ENCODE measurements around the gene ADAM12. TPM values are rescaled to one million over a fixed set of nuclear protein-coding genes. Genes with fewer than 3 reads are reported as not detected.

The ADAM12 gene
- total RNA-seq, 2 experiments from 2014 or later, result 1.2 to 1.5 TPM

DNA sequence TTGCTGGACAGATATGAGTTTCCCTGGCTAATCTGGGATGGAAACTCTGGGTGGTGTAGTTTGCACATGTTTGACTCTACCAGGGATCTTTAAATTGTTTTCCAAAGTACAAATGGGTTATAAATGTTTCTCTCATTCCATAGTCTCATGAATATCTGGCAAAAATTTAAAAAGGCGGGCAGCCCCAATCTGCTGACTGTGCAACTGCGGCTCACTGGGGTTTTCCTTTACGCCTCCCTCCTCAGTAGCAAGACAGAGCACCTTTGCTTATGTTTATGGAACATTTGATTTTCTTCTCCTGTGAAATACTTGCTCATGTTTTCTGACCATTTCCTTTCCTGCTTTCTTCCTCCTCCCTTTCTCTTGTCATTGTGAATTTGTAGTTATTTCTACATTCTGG lies 105.0 kb downstream of the ADAM12 start:
- TF ChIP-seq, protein P1, sequence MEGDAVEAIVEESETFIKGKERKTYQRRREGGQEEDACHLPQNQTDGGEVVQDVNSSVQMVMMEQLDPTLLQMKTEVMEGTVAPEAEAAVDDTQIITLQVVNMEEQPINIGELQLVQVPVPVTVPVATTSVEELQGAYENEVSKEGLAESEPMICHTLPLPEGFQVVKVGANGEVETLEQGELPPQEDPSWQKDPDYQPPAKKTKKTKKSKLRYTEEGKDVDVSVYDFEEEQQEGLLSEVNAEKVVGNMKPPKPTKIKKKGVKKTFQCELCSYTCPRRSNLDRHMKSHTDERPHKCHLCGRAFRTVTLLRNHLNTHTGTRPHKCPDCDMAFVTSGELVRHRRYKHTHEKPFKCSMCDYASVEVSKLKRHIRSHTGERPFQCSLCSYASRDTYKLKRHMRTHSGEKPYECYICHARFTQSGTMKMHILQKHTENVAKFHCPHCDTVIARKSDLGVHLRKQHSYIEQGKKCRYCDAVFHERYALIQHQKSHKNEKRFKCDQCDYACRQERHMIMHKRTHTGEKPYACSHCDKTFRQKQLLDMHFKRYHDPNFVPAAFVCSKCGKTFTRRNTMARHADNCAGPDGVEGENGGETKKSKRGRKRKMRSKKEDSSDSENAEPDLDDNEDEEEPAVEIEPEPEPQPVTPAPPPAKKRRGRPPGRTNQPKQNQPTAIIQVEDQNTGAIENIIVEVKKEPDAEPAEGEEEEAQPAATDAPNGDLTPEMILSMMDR (IDR thresholded peaks at IDR 0.05), result no peak
- Histone ChIP-seq H3K27me3 (ENCODE audit: control insufficient read depth in 1 of 2, insufficient read depth in 2 of 2, low read length in 2 of 2) (no peaks in the 10 kb centered on the region), H3K27ac (ENCODE audit: low read depth in 1 of 2, low read length in 2 of 2) (no peak overlapping the region), H3K4me1 (ENCODE audit: insufficient read depth, low read length) (no peaks in the 10 kb centered on the region), H3K4me3 (ENCODE audit: low read length) (no peak overlapping the region), H3K36me3 (ENCODE audit: insufficient read depth, low read length) (no peaks in the 10 kb centered on the region), H3K9me3 (ENCODE audit: control insufficient read depth in 1 of 2, insufficient read depth in 1 of 2, low read length in 2 of 2) (no peaks in the 10 kb centered on the region)
- no peak for DNase-seq
- no peaks in the 10 kb centered on the region for H3K9me3 Mint-ChIP-seq
- intact Hi-C loops (cut with DNase I, micrococcal nuclease), result no loop called here
- H3K27ac Mint-ChIP-seq, result no peak overlapping the region
- no peaks in the 10 kb centered on the region for H3K4me1 Mint-ChIP-seq (ENCODE audit: low read depth)
- ATAC-seq (ENCODE audit: poor library complexity), result no peak
- ChIA-PET POLR2A (no interaction called here), CTCF (no interaction called here)
- no peaks in the 10 kb centered on the region for H3K36me3 Mint-ChIP-seq (ENCODE audit: low read depth)
- H3K27me3 Mint-ChIP-seq, result no peaks in the 10 kb centered on the region
- no peak overlapping the region for H3K4me3 Mint-ChIP-seq

DNA sequence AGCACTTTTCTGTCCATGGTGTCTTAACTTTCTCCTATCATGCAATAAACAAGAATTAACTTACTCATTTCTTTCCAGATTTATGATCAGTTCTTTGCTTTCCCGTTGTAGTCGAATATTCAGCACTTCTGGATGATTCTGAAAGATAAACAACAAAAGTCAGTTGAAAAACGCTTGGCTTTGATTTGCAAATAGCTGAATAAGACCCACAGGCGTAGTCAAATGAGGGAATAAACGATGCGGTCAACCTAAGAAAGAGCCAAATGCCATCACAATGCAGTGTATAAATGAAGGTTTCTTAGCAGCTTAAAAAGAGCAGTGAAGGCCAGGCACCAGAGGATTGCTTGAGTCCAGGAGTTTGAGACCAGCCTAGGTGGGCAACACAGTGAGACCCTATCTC lies 109.4 kb downstream of the ADAM12 start:
- Histone ChIP-seq H3K27me3 (ENCODE audit: control insufficient read depth in 1 of 2, insufficient read depth in 2 of 2, low read length in 2 of 2) (no peaks in the 10 kb centered on the region), H3K9me3 (ENCODE audit: control insufficient read depth in 1 of 2, insufficient read depth in 1 of 2, low read length in 2 of 2) (no peaks in the 10 kb centered on the region), H3K4me3 (ENCODE audit: low read length) (no peak overlapping the region), H3K4me1 (ENCODE audit: insufficient read depth, low read length) (no peaks in the 10 kb centered on the region), H3K27ac (ENCODE audit: low read depth in 1 of 2, low read length in 2 of 2) (no peak overlapping the region), H3K36me3 (ENCODE audit: insufficient read depth, low read length) (no peaks in the 10 kb centered on the region)
- ATAC-seq (ENCODE audit: poor library complexity) (no peak), DNase-seq (no peak)
- H3K4me3 Mint-ChIP-seq, result no peak overlapping the region
- H3K4me1 Mint-ChIP-seq (ENCODE audit: low read depth), result no peaks in the 10 kb centered on the region
- H3K27ac Mint-ChIP-seq, result no peak overlapping the region
- ChIA-PET POLR2A (no interaction called here), CTCF (no interaction called here)
- H3K9me3 Mint-ChIP-seq, result no peaks in the 10 kb centered on the region
- TF ChIP-seq, protein P1 (IDR thresholded peaks at IDR 0.05), result no peak
- no peaks in the 10 kb centered on the region for H3K36me3 Mint-ChIP-seq (ENCODE audit: low read depth)
- no peaks in the 10 kb centered on the region for H3K27me3 Mint-ChIP-seq
- intact Hi-C loops (cut with DNase I, micrococcal nuclease), result no loop called here

DNA sequence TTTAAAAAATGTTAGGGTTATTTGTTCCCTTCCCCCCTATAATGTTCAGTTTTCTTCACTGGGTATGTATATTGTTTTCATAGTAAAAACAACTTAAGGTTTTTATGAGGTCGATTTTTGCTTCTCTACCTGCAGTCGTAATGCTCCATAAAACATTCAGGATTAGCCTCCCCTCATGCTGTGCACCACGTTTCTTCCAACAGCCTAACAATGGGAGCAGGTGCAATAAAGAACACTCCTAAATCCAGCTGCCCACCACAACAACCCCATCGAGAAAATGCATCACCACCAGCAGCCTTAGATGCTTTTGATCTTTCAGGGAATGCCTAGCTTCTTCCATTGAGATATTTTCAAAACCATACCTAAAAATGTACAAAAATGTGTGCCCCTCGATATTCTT lies 111.1 kb downstream of the ADAM12 start:
- H3K4me3 ChIP-seq (ENCODE audit: low read length), result no peak overlapping the region
- H3K4me1 ChIP-seq (ENCODE audit: insufficient read depth, low read length), result no peaks in the 10 kb centered on the region
- H3K9me3 Mint-ChIP-seq, result no peaks in the 10 kb centered on the region
- no peak overlapping the region for H3K27ac ChIP-seq (ENCODE audit: low read depth in 1 of 2, low read length in 2 of 2)
- ChIA-PET POLR2A (no interaction called here), CTCF (no interaction called here)
- no peak overlapping the region for H3K4me3 Mint-ChIP-seq
- TF ChIP-seq, protein P1 (IDR thresholded peaks at IDR 0.05), result no peak
- H3K36me3 Mint-ChIP-seq (ENCODE audit: low read depth), result no peaks in the 10 kb centered on the region
- H3K27ac Mint-ChIP-seq, result no peak overlapping the region
- no peaks in the 10 kb centered on the region for H3K9me3 ChIP-seq (ENCODE audit: control insufficient read depth in 1 of 2, insufficient read depth in 1 of 2, low read length in 2 of 2)
- intact Hi-C loops (cut with DNase I, micrococcal nuclease), result no loop called here
- no peaks in the 10 kb centered on the region for H3K27me3 Mint-ChIP-seq
- no peak for DNase-seq
- no peak for ATAC-seq (ENCODE audit: poor library complexity)
- no peaks in the 10 kb centered on the region for H3K27me3 ChIP-seq (ENCODE audit: control insufficient read depth in 1 of 2, insufficient read depth in 2 of 2, low read length in 2 of 2)
- no peaks in the 10 kb centered on the region for H3K36me3 ChIP-seq (ENCODE audit: insufficient read depth, low read length)
- no peaks in the 10 kb centered on the region for H3K4me1 Mint-ChIP-seq (ENCODE audit: low read depth)

All from CD4-positive, alpha-beta T cell (primary cell).